K562 (cell line): ENCODE measurements around the gene GLP1R. TPM values are rescaled to one million over a fixed set of nuclear protein-coding genes. Genes with fewer than 3 reads are reported as not detected.
A peak's percentile ranks its signal among the peaks of the same experiment; 100 is the strongest.

Experiments used
- ARID3B ChIP-seq: fragments of 250-450 bp; sonication (Bioruptor Pico); IDR thresholded peaks from 2 replicates; pipeline ENCODE4 v1.4.0; 2020; ENCODE audit warnings: borderline replicate concordance
- CREB3L1 ChIP-seq: fragments of 450-650 bp; IDR thresholded peaks from 2 replicates; pipeline ENCODE4 v1.6.1; 2014; ENCODE audit warnings: low read depth, mild to moderate bottlenecking, moderate library complexity, borderline replicate concordance
- DMBX1 ChIP-seq: fragments of 250-450 bp; sonication (Bioruptor Pico); IDR thresholded peaks from 2 replicates; pipeline ENCODE4 v1.8.0; 2022; ENCODE audit warnings: inconsistent platforms, mild to moderate bottlenecking, moderate library complexity, borderline replicate concordance
- E2F1 ChIP-seq: sonication (generic); formaldehyde crosslinking; IDR thresholded peaks from 2 replicates; pipeline ENCODE4 v1.8.1; 2023; ENCODE audit warnings: mild to moderate bottlenecking, missing genetic modification reagents, moderate library complexity
- GTF2E2 ChIP-seq: fragments of 200-800 bp; sonication (Bioruptor generic); IDR thresholded peaks from 2 replicates; pipeline ENCODE4 v1.6.1; 2016; ENCODE audit warnings: missing genetic modification characterization, missing compliant biosample characterization
- HCFC1 ChIP-seq: IDR thresholded peaks from 2 replicates; pipeline ENCODE4 v1.6.1; 2012; ENCODE audit warnings: low read depth, low read length, improper control_type of control experiment
- HMGN3 ChIP-seq: IDR thresholded peaks from 2 replicates; pipeline ENCODE4 v1.6.1; 2011; ENCODE audit warnings: borderline replicate concordance, low read depth, mild to moderate bottlenecking, mixed read lengths, low read length; ENCODE audit not compliant: insufficient read length; ENCODE audit errors: extremely low read depth
- MAZ ChIP-seq, 2 experiments: fragments of 450-650 bp in 1 of 2; sonication (generic) in 1 of 2; formaldehyde crosslinking; IDR thresholded peaks in 1 of 2; conservative IDR thresholded peaks in 1 of 2; 2 replicates each; pipeline versions ENCODE4 v1.4.0 to v1.5.0; 2020; ENCODE audit warnings: mild to moderate bottlenecking in 1 of 2, missing genetic modification reagents in 1 of 2
- MTA3 ChIP-seq: fragments of 450-650 bp; formaldehyde crosslinking; IDR thresholded peaks from 2 replicates; pipeline ENCODE4 v1.6.1; 2017; ENCODE audit warnings: mild to moderate bottlenecking, borderline replicate concordance
- NCOA1 ChIP-seq: fragments of 450-650 bp; IDR thresholded peaks from 2 replicates; pipeline ENCODE4 v1.6.1; 2016; ENCODE audit warnings: low read depth
- REST ChIP-seq, 2 experiments: fragments of 450-650 bp; formaldehyde crosslinking in 1 of 2; IDR thresholded peaks; 2 replicates each; pipeline versions ENCODE4 v1.4.0 to v1.6.1; 2014 to 2020; ENCODE audit warnings: mild to moderate bottlenecking in 2 of 2, borderline replicate concordance in 1 of 2, low read depth in 1 of 2
- SMAD1 ChIP-seq: fragments of 150-350 bp; IDR thresholded peaks from 2 replicates; pipeline ENCODE4 v1.6.1; 2014; ENCODE audit warnings: low read length, low read depth; ENCODE audit not compliant: partially characterized antibody
- SREBF2 ChIP-seq: sonication (generic); formaldehyde crosslinking; IDR thresholded peaks from 2 replicates; pipeline ENCODE4 v1.4.0; 2020; ENCODE audit warnings: mild to moderate bottlenecking, missing genetic modification reagents
- TEAD2 ChIP-seq: fragments of 450-650 bp; IDR thresholded peaks from 2 replicates; pipeline ENCODE4 v1.6.1; 2016; ENCODE audit warnings: missing genetic modification characterization, control low read depth, missing compliant biosample characterization
- ZNF174 ChIP-seq: fragments of 250-450 bp; sonication (Bioruptor Pico); IDR thresholded peaks from 2 replicates; pipeline ENCODE4 v1.4.0; 2020; ENCODE audit warnings: mild to moderate bottlenecking
- polyA plus RNA-seq, 8 experiments: library from polyadenylated mRNA; depleted of rRNA in 4 of 8; stranded (reverse) in 5 of 8; unstranded in 3 of 8; fragments of >200 nt; fragmentation: Nextera tagmentation in 2 of 8; fragmentation: Illumina TruSeq in 1 of 8; extraction: Ambion mirVana in 2 of 8; extraction: Trizol in 1 of 8; gene quantifications; 2 replicates each; pipeline versions ENCODE4 v1.2.1 to v1.2.3, GENCODE V29; 2011 to 2014; ENCODE audit warnings: inconsistent platforms in 1 of 8, missing spikeins in 1 of 8
- total RNA-seq, 7 experiments: library from RNA; depleted of rRNA in 6 of 7; stranded (reverse); fragments of >200 nt in 6 of 7; fragmentation: Illumina TruSeq in 2 of 7; extraction: Trizol in 2 of 7; gene quantifications; 2 replicates each; pipeline versions ENCODE4 v1.2.1 to v1.2.3, GENCODE V29; 2011 to 2021; ENCODE audit warnings: low replicate concordance in 1 of 7

Gene GLP1R
- total and polyA plus RNA-seq, 9 of the 15 experiments (the other 6 are each of a cell fraction or from before 2014, with no cell fraction given), result not detected

GRCh38 chr6:39137245-39137644 lies 88.7 kb downstream of the GLP1R start (continued):
- TF ChIP-seq GTF2E2, result no peak
- 0 out of 2 replicates have a peak, but pooled peaks have one; percentile 7 for TF ChIP-seq HCFC1
- TF ChIP-seq E2F1 (CRISPR knock-in tag), result no peak
- no peak for TF ChIP-seq CREB3L1
- TF ChIP-seq SMAD1, result no peak
- no peak for TF ChIP-seq TEAD2 (tag)
- TF ChIP-seq DMBX1 (CRISPR knock-in tag), result peak; percentile 85
- no peak for TF ChIP-seq HMGN3
- no peak for TF ChIP-seq MTA3
- TF ChIP-seq ZNF174, result no peak
- no peak for TF ChIP-seq SREBF2 (CRISPR knock-in tag)
- peak in 1 of 2 experiments; percentile 61; a peak in 2 of 4 replicates for TF ChIP-seq MAZ (CRISPR knock-in tag; conservative IDR thresholded peaks at IDR 0.05 in 1 of 2, IDR thresholded peaks at IDR 0.05 in 1 of 2)
- peak; percentile 99 for TF ChIP-seq REST (IDR thresholded peaks at IDR 0.05; ENCODE audit: borderline replicate concordance)
- TF ChIP-seq REST (CRISPR knock-in tag; IDR thresholded peaks at IDR 0.05; ENCODE audit: low read depth), result peak; percentile 97
- 0 out of 2 replicates have a peak, but pooled peaks have one; percentile 30 for TF ChIP-seq NCOA1
- no peak for TF ChIP-seq ARID3B (CRISPR knock-in tag)
